Measurements from ENCODE around the gene PSMA1.

- TF ChIP-seq, protein P1, sequence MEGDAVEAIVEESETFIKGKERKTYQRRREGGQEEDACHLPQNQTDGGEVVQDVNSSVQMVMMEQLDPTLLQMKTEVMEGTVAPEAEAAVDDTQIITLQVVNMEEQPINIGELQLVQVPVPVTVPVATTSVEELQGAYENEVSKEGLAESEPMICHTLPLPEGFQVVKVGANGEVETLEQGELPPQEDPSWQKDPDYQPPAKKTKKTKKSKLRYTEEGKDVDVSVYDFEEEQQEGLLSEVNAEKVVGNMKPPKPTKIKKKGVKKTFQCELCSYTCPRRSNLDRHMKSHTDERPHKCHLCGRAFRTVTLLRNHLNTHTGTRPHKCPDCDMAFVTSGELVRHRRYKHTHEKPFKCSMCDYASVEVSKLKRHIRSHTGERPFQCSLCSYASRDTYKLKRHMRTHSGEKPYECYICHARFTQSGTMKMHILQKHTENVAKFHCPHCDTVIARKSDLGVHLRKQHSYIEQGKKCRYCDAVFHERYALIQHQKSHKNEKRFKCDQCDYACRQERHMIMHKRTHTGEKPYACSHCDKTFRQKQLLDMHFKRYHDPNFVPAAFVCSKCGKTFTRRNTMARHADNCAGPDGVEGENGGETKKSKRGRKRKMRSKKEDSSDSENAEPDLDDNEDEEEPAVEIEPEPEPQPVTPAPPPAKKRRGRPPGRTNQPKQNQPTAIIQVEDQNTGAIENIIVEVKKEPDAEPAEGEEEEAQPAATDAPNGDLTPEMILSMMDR (IDR thresholded peaks at IDR 0.05 in 8 of 11, conservative IDR thresholded peaks at IDR 0.05 in 3 of 11), result peak in 1 of 11 experiments; percentile 8
- peak; percentile 72 to 90 (median 80) for TF ChIP-seq POLR2A (IDR thresholded peaks at IDR 0.05)
These were observed 20.5 kb downstream of the PSMA1 start, which contains the start of gene COPB1 for GRCh38 chr11:14499560-14500180.
